ENCODE measurements around the gene SRGAP2C. TPM values are rescaled to one million over a fixed set of nuclear protein-coding genes. Genes with fewer than 3 reads are reported as not detected.
"Not testable (repeated sequence)": the region's sequence is repeated elsewhere in the genome, so short reads cannot be mapped to it uniquely, and the experiment has no call there.

The SRGAP2C gene
- total RNA-seq, 2 experiments from 2014 or later = 10.9 to 11.3 TPM

GRCh38 chr1:121254618-121255017 is 69.8 kb downstream of the SRGAP2C start:
- H3K4me3 Mint-ChIP-seq; H3K27ac Mint-ChIP-seq; H3K4me3 ChIP-seq (ENCODE audit: low read length); H3K4me1 ChIP-seq (ENCODE audit: insufficient read depth, low read length); H3K4me1 Mint-ChIP-seq (ENCODE audit: low read depth); DNase-seq; CTCF ChIA-PET; H3K27me3 Mint-ChIP-seq; H3K36me3 Mint-ChIP-seq (ENCODE audit: low read depth); H3K27me3 ChIP-seq (ENCODE audit: control insufficient read depth in 1 of 2, insufficient read depth in 2 of 2, low read length in 2 of 2); ATAC-seq (ENCODE audit: poor library complexity); intact Hi-C loops (cut with DNase I, micrococcal nuclease); H3K9me3 Mint-ChIP-seq; H3K27ac ChIP-seq (ENCODE audit: low read depth in 1 of 2, low read length in 2 of 2); POLR2A ChIA-PET; H3K9me3 ChIP-seq (ENCODE audit: control insufficient read depth in 1 of 2, insufficient read depth in 1 of 2, low read length in 2 of 2); H3K36me3 ChIP-seq (ENCODE audit: insufficient read depth, low read length): not testable (repeated sequence)

- H3K4me3 ChIP-seq (ENCODE audit: low read length); ATAC-seq (ENCODE audit: poor library complexity); H3K27me3 ChIP-seq (ENCODE audit: control insufficient read depth in 1 of 2, insufficient read depth in 2 of 2, low read length in 2 of 2); intact Hi-C loops (cut with DNase I, micrococcal nuclease); POLR2A ChIA-PET; H3K27me3 Mint-ChIP-seq; H3K9me3 ChIP-seq (ENCODE audit: control insufficient read depth in 1 of 2, insufficient read depth in 1 of 2, low read length in 2 of 2); CTCF ChIA-PET; DNase-seq; H3K36me3 Mint-ChIP-seq (ENCODE audit: low read depth); H3K9me3 Mint-ChIP-seq; H3K36me3 ChIP-seq (ENCODE audit: insufficient read depth, low read length); H3K4me1 ChIP-seq (ENCODE audit: insufficient read depth, low read length); H3K4me3 Mint-ChIP-seq; H3K4me1 Mint-ChIP-seq (ENCODE audit: low read depth); H3K27ac Mint-ChIP-seq; H3K27ac ChIP-seq (ENCODE audit: low read depth in 1 of 2, low read length in 2 of 2): not testable (repeated sequence)
These were observed 72.9 kb downstream of the SRGAP2C start for GRCh38 chr1:121257632-121258031.

GRCh38 chr1:121258134-121258533 is 73.4 kb downstream of the SRGAP2C start:
- H3K9me3 Mint-ChIP-seq; H3K9me3 ChIP-seq (ENCODE audit: control insufficient read depth in 1 of 2, insufficient read depth in 1 of 2, low read length in 2 of 2); CTCF ChIA-PET; H3K4me1 ChIP-seq (ENCODE audit: insufficient read depth, low read length); H3K36me3 Mint-ChIP-seq (ENCODE audit: low read depth); ATAC-seq (ENCODE audit: poor library complexity); H3K4me3 Mint-ChIP-seq; H3K27ac Mint-ChIP-seq; H3K27me3 Mint-ChIP-seq; intact Hi-C loops (cut with DNase I, micrococcal nuclease); DNase-seq; H3K36me3 ChIP-seq (ENCODE audit: insufficient read depth, low read length); H3K4me1 Mint-ChIP-seq (ENCODE audit: low read depth); H3K27ac ChIP-seq (ENCODE audit: low read depth in 1 of 2, low read length in 2 of 2); H3K27me3 ChIP-seq (ENCODE audit: control insufficient read depth in 1 of 2, insufficient read depth in 2 of 2, low read length in 2 of 2); H3K4me3 ChIP-seq (ENCODE audit: low read length); POLR2A ChIA-PET: not testable (repeated sequence)

GRCh38 chr1:121260205-121260604 is 75.4 kb downstream of the SRGAP2C start:
- H3K4me1 Mint-ChIP-seq (ENCODE audit: low read depth); H3K9me3 ChIP-seq (ENCODE audit: control insufficient read depth in 1 of 2, insufficient read depth in 1 of 2, low read length in 2 of 2); H3K9me3 Mint-ChIP-seq; CTCF ChIA-PET; DNase-seq; H3K27me3 Mint-ChIP-seq; H3K4me1 ChIP-seq (ENCODE audit: insufficient read depth, low read length); ATAC-seq (ENCODE audit: poor library complexity); H3K36me3 ChIP-seq (ENCODE audit: insufficient read depth, low read length); H3K36me3 Mint-ChIP-seq (ENCODE audit: low read depth); H3K4me3 Mint-ChIP-seq; H3K4me3 ChIP-seq (ENCODE audit: low read length); H3K27ac ChIP-seq (ENCODE audit: low read depth in 1 of 2, low read length in 2 of 2); H3K27ac Mint-ChIP-seq; intact Hi-C loops (cut with DNase I, micrococcal nuclease); H3K27me3 ChIP-seq (ENCODE audit: control insufficient read depth in 1 of 2, insufficient read depth in 2 of 2, low read length in 2 of 2); POLR2A ChIA-PET: not testable (repeated sequence)

- CTCF ChIA-PET; H3K36me3 Mint-ChIP-seq (ENCODE audit: low read depth); H3K4me1 ChIP-seq (ENCODE audit: insufficient read depth, low read length); H3K4me3 Mint-ChIP-seq; H3K9me3 Mint-ChIP-seq; POLR2A ChIA-PET; H3K27ac Mint-ChIP-seq; H3K4me1 Mint-ChIP-seq (ENCODE audit: low read depth); H3K9me3 ChIP-seq (ENCODE audit: control insufficient read depth in 1 of 2, insufficient read depth in 1 of 2, low read length in 2 of 2); H3K27me3 Mint-ChIP-seq; ATAC-seq (ENCODE audit: poor library complexity); intact Hi-C loops (cut with DNase I, micrococcal nuclease); H3K4me3 ChIP-seq (ENCODE audit: low read length); DNase-seq; H3K36me3 ChIP-seq (ENCODE audit: insufficient read depth, low read length); H3K27ac ChIP-seq (ENCODE audit: low read depth in 1 of 2, low read length in 2 of 2); H3K27me3 ChIP-seq (ENCODE audit: control insufficient read depth in 1 of 2, insufficient read depth in 2 of 2, low read length in 2 of 2): not testable (repeated sequence)
These were observed 77.4 kb downstream of the SRGAP2C start for GRCh38 chr1:121262163-121262562.

- CTCF ChIA-PET; H3K27ac ChIP-seq (ENCODE audit: low read depth in 1 of 2, low read length in 2 of 2); H3K36me3 Mint-ChIP-seq (ENCODE audit: low read depth); H3K9me3 ChIP-seq (ENCODE audit: control insufficient read depth in 1 of 2, insufficient read depth in 1 of 2, low read length in 2 of 2); H3K27me3 ChIP-seq (ENCODE audit: control insufficient read depth in 1 of 2, insufficient read depth in 2 of 2, low read length in 2 of 2); ATAC-seq (ENCODE audit: poor library complexity); H3K27me3 Mint-ChIP-seq; H3K9me3 Mint-ChIP-seq; H3K4me3 Mint-ChIP-seq; intact Hi-C loops (cut with DNase I, micrococcal nuclease); H3K4me3 ChIP-seq (ENCODE audit: low read length); H3K27ac Mint-ChIP-seq; H3K4me1 ChIP-seq (ENCODE audit: insufficient read depth, low read length); H3K4me1 Mint-ChIP-seq (ENCODE audit: low read depth); H3K36me3 ChIP-seq (ENCODE audit: insufficient read depth, low read length); POLR2A ChIA-PET: not testable (repeated sequence)
- peak in 3 of 14 experiments; percentile 1 to 13 (median 4) for DNase-seq
These were observed 79.0 kb downstream of the SRGAP2C start for GRCh38 chr1:121263789-121264244.

- H3K27ac Mint-ChIP-seq; POLR2A ChIA-PET; H3K4me1 ChIP-seq (ENCODE audit: insufficient read depth, low read length); H3K4me3 Mint-ChIP-seq; H3K27me3 ChIP-seq (ENCODE audit: control insufficient read depth in 1 of 2, insufficient read depth in 2 of 2, low read length in 2 of 2); intact Hi-C loops (cut with DNase I, micrococcal nuclease); H3K4me3 ChIP-seq (ENCODE audit: low read length); H3K9me3 Mint-ChIP-seq; H3K36me3 ChIP-seq (ENCODE audit: insufficient read depth, low read length); CTCF ChIA-PET; H3K27ac ChIP-seq (ENCODE audit: low read depth in 1 of 2, low read length in 2 of 2); H3K9me3 ChIP-seq (ENCODE audit: control insufficient read depth in 1 of 2, insufficient read depth in 1 of 2, low read length in 2 of 2); ATAC-seq (ENCODE audit: poor library complexity); H3K27me3 Mint-ChIP-seq; DNase-seq; H3K36me3 Mint-ChIP-seq (ENCODE audit: low read depth); H3K4me1 Mint-ChIP-seq (ENCODE audit: low read depth): not testable (repeated sequence)
These were observed 82.3 kb downstream of the SRGAP2C start for GRCh38 chr1:121267072-121267471.

Measured in CD4-positive, alpha-beta T cell (primary cell).